Tibial artery (tissue), 4 donors: ENCODE data around the gene GAB2.

ENCODE experiments used
- DNase-seq, 2 donors: peaks; one replicate each; pipeline ENCODE4 v3.0.0-alpha.2; 2019
- H3K27ac ChIP-seq, 2 donors: fragments of 200-600 bp; sonication (generic) in 1 of 2; 1 replicate in 1 of 2; 2 replicates in 1 of 2; pipeline ENCODE4 v1.5.1; 2018 to 2019; ENCODE audit warnings: mild to moderate bottlenecking in 1 of 2
- H3K27me3 ChIP-seq, 2 donors: fragments of 200-600 bp; sonication (generic) in 1 of 2; one replicate each; pipeline versions ENCODE4 v1.5.1 to v1.6.0; 2016 to 2019
- H3K36me3 ChIP-seq, 3 donors: fragments of 200-600 bp; sonication (generic) in 2 of 3; one replicate each; pipeline ENCODE4 v1.5.1; 2016 to 2019; ENCODE audit warnings: mild to moderate bottlenecking in 2 of 3
- H3K4me1 ChIP-seq, 4 donors: fragments of 200-600 bp; sonication (generic) in 2 of 4; 1 replicate in 3 of 4; 2 replicates in 1 of 4; pipeline ENCODE4 v1.5.1; 2016 to 2019
- H3K4me3 ChIP-seq, 2 donors: fragments of 200-600 bp; sonication (generic) in 1 of 2; 1 replicate in 1 of 2; 2 replicates in 1 of 2; pipeline ENCODE4 v1.5.1; 2018 to 2019; ENCODE audit warnings: mild to moderate bottlenecking in 2 of 2
- H3K9me3 ChIP-seq, 3 donors: fragments of 200-600 bp; sonication (generic) in 1 of 3; one replicate each; pipeline ENCODE4 v1.5.1; 2016 to 2019
- CTCF ChIP-seq, 2 experiments: fragments of 200-600 bp in 1 of 2; fragments of 450-650 bp in 1 of 2; IDR thresholded peaks; one replicate each; pipeline ENCODE4 v1.5.1; 2017 to 2019; ENCODE audit warnings: antibody characterized with exemption in 2 of 2, mild to moderate bottlenecking in 1 of 2, moderate library complexity in 1 of 2
- intact Hi-C: fragments of 100-400 bp; cut with DNase I; formaldehyde crosslinking; loops from one replicate; pipeline ENCODE4 v1.15.0; 2023; ENCODE audit warnings: low total_unique reads

GAB2 gene

GRCh38 chr11:78327945-78328344 lies 89.7 kb downstream of the GAB2 start:
- no peaks in the 10 kb centered on the region for H3K27me3 ChIP-seq
- intact Hi-C loops: loop anchor here (10.0 kb wide), 1 partner anchor 53 kb away; no protein-coding TSS in a partner anchor
- no peak overlapping the region for H3K27ac ChIP-seq
- no peaks in the 10 kb centered on the region for H3K9me3 ChIP-seq
- no peak for TF ChIP-seq CTCF (IDR thresholded peaks at IDR 0.05)
- DNase-seq: no peak
- H3K36me3 ChIP-seq: peaks cover 0 to 3% (median 0%) of the 10 kb centered on the region in 3 donors
- no peak overlapping the region for H3K4me3 ChIP-seq
- H3K4me1 ChIP-seq: peaks cover 0 to 3% (median 2%) of the 10 kb centered on the region in 4 donors

- Histone ChIP-seq H3K4me3 (no peak overlapping the region), H3K9me3 (no peaks in the 10 kb centered on the region), H3K27me3 (no peaks in the 10 kb centered on the region), H3K36me3 (peaks cover 0 to 3% (median 0%) of the 10 kb centered on the region in 3 donors), H3K27ac (no peak overlapping the region), H3K4me1 (peaks cover 0 to 2% (median 0%) of the 10 kb centered on the region in 4 donors)
- no peak for TF ChIP-seq CTCF (IDR thresholded peaks at IDR 0.05)
- intact Hi-C loops: loop anchor here (10.0 kb wide), 1 partner anchor 51 kb away; no protein-coding TSS in a partner anchor
- no peak for DNase-seq
Observed at GRCh38 chr11:78325274-78325781, 92.3 kb downstream of the GAB2 start.

- no peak for DNase-seq
- H3K9me3 ChIP-seq: no peaks in the 10 kb centered on the region
- TF ChIP-seq CTCF (IDR thresholded peaks at IDR 0.05): no peak
- intact Hi-C loops: loop anchor here (10.0 kb wide), 1 partner anchor 49 kb away; no protein-coding TSS in a partner anchor
- H3K27ac ChIP-seq: no peak overlapping the region
- peaks cover 0 to 3% (median 0%) of the 10 kb centered on the region in 3 donors for H3K36me3 ChIP-seq
- no peaks in the 10 kb centered on the region for H3K27me3 ChIP-seq
- peaks cover 0 to 21% (median 16%) of the 10 kb centered on the region in 4 donors for H3K4me1 ChIP-seq
- H3K4me3 ChIP-seq: no peak overlapping the region
Observed at GRCh38 chr11:78323363-78323762, 94.3 kb downstream of the GAB2 start.

GRCh38 chr11:78319453-78319955 lies 98.1 kb downstream of the GAB2 start:
- no peaks in the 10 kb centered on the region for H3K27me3 ChIP-seq
- intact Hi-C loops: no loop called here
- peaks cover 0 to 38% (median 18%) of the 10 kb centered on the region in 4 donors for H3K4me1 ChIP-seq
- H3K4me3 ChIP-seq: no peak overlapping the region
- H3K9me3 ChIP-seq: no peaks in the 10 kb centered on the region
- no peak for DNase-seq
- no peak for TF ChIP-seq CTCF (IDR thresholded peaks at IDR 0.05)
- peak overlapping the region in 1 of 2 donors; percentile 53 for H3K27ac ChIP-seq
- H3K36me3 ChIP-seq: no peaks in the 10 kb centered on the region

- DNase-seq: no peak
- H3K4me1 ChIP-seq: peaks cover 0 to 45% (median 20%) of the 10 kb centered on the region in 4 donors
- no peaks in the 10 kb centered on the region for H3K9me3 ChIP-seq
- no peak for TF ChIP-seq CTCF (IDR thresholded peaks at IDR 0.05)
- H3K27ac ChIP-seq: peak overlapping the region; percentile 17 to 53
- H3K27me3 ChIP-seq: no peaks in the 10 kb centered on the region
- H3K4me3 ChIP-seq: no peak overlapping the region
- intact Hi-C loops: no loop called here
- H3K36me3 ChIP-seq: no peaks in the 10 kb centered on the region
Observed at GRCh38 chr11:78318321-78319114, 99.1 kb downstream of the GAB2 start.
